COR-L47 (cell line): Measurements from ENCODE around the gene ANKS6.

Experiments
- DNase-seq: peaks from one replicate; lab custom pipeline; 2025; lab: John Stamatoyannopoulos, UW

ANKS6 gene

DNA sequence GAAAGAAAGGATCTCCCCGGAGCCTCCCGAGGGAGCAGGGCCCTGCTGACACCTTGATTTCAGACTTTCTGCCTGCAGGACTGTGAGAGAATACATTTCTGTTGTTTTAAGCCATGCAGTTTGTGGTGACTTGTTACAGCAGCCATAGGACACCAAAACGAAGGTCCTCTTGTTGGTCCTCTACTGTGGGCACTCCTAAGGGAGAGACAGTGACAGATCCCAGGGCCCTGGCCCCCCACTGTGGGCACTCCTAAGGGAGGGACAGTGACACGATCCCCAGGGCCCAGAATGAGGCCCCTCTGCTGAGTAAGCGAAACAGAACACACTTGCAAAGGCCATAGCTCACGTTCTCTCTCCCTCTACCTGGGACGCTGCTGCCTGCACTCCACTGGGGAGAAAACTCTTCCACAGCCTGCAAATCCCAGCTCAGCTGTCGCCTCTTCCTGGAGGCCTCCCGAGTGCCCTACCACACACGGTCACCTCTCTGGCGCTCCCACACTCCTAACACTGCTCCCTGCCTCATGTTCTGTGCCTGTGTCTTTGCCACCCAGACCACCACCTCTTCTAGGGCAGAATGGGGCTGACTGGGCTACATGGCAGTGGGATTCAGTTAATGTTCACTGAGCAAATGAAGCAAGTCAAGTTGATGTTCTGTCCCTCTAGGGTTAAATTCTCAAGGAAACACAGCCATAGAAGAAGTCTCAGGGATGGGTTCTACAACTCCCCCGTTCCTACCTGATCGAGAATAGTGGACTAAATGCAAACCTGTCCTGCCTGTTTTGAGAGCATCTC is 23.8 kb downstream of the ANKS6 start:
- DNase-seq: no peak

DNA sequence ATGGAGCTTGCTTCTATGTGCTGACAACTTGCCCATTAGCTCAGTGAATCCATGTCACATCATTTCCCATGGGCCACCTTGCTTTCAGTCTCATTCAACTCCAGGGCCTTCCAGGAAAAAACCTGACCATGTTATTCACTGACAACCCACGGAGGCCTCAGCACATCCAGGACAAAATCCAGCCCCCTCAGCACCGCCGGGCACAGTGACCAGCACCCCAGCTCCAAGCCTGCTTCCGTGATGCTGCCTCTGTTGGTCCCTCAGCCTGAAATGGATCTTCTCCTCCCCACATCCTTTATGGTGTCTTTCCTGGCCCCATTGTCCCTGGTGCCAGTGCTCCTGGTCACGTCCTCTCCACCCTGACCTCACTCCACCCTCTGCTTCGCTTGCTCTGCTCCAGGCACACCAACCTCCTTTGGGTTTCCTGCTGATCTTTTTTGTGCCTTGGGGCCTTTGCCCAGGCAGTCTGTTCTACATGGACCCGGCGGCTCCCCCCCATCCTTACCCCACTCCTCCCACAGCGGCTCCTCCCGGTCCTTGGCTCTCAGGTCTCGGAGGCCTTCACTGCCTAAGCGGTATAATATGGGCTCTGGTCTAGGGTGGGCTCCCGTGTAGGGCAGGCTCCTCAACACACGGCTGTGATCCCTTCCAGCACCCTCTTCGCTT is 25.0 kb downstream of the ANKS6 start:
- no peak for DNase-seq

DNA sequence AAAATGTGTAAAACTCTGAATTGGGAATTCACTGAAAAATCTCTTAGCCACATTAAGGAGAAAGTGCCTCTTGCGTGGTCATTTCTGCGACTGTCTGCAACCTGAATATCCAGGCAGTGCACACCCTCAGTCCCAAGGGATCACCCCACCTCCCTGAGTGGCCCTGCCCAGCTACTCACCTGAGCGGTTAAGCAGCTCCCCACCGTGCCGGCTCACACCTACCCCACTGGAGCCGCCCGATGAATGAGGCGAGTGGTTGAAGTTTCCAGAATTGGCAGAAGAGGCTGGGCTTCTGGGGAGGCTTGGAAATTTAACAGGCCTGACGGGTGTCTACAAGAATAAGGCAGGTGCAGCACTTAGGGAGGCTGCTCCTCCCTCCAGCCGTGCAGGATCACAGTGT is 25.6 kb downstream of the ANKS6 start:
- DNase-seq: no peak

DNA sequence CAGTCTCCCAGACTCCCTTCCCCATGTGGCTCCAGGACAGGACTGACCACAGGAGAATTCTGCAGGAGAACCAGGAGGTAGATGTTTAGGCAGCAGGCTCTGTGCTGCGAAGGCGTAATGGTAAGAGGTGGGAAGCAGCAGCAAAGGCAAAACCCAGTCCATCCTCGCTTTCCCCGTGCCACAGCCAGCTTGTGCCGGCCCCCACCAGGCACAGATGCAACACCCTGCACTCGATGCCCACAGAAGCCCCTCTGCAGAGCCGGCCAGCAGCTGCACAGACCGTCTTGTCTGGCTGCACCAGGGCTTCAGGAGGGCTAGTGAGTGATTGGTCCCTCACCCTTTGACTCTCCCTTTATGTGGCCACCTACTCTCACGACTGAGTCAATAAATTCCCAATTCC is 28.0 kb downstream of the ANKS6 start:
- DNase-seq: no peak

DNA sequence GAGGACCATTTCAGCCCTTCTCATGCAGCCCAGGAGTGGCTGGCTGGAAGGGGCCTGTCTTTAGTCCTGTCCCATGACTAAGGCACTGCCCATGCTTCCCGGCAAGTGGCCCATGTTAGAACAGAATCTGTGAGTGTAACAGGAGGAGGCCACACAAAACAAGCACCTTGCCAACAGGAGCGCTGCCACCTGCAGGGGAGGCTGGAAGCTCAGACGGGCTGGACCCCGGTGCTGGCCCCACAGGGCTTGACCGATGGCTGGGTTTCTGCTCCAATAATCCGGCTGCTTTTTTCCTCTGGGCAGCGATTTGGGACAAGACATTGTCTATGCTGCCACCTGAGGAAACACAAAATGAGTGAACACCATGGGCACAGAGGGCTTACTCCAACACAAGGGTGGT is 28.4 kb downstream of the ANKS6 start:
- DNase-seq: no peak

DNA sequence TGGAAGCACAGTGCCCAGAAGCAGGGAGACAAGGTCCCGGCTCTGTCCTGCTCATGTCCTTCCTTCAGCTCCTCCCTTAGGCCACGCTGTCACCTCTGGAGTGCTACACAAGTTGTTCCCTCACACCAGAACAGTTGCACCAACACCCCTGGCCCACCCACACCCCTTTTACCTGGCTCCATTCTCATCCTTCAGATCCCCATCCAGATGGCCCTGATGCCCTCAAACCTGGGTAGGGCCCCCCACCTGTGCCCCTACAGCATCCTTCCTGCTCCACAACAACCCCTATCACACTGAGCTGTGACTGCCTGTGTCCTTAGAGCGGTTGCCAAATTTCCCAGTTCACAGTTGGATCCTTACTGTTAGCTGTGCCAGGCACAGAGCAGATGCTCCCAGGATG is 29.2 kb downstream of the ANKS6 start:
- no peak for DNase-seq

DNA sequence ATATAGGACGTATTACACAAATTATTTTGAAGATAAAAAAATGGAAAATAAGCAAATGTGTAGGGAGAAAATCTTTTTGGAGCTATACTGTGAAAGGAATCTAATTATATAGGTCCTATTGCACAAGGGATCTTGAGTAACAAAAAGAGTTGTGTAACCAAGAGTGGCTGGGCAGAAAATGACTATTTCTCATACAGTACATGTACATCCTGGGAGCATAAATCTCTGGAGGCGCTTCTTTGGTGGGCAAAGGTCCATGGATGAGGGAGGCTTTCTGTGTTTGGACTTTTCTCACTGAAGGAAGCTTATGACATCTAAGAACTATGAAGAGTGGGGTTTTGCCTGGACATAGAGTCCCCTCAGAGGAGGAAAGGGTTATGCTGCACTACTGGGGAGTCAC is 29.8 kb downstream of the ANKS6 start:
- no peak for DNase-seq

DNA sequence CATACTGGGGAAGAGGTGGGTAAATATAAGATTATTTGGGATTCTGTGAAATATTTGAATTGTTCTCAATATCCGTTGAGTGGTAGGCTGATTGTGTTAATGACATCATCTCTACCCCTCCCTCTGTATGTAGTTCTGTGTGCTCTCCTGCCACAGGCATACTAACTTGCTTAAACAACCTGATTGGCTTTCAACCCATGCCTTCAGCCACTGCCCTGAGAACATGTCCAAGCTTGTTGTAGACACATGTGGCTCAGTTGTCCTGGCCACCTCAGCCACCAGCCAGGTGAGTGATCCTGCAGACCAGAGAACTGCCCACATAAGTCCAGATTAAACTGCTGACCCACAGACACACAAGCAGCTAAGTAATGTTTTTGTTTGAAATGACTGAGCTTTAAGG is 31.1 kb downstream of the ANKS6 start:
- DNase-seq: no peak

DNA sequence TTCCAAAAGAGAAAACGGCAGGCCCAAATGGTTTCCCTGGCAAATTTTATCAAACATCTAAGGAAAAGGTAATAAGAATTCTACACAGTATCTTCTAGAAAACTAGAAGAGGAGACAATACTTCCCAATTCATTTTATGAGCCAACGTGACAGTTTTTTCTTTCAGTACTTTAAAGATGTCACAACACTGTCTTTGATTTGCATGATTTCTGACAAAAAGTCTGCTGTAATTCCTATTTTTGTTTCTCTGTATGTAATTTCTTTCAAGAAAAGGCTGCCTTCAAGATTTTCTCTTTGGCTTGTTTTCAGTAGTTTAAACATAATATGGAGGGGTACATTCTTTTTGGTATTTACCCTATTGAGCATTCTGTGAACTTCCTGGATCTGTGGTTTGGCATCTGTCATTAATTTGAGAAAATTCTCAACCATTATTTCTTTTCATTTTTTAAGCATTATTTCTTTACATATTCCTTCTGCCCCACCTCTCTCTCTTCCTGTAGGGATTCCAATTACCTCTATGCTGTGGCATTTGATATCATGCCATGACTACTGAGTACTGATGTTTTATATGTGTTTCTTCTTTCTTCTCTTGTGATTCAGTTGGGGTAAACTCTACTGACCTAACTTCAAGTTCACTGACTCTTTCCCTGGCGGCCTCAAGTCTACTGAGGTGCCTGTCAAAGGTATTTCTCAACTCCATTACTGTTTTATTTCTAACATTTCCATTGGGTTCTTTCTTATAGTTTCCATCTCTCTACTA is 32.2 kb downstream of the ANKS6 start:
- no peak for DNase-seq

DNA sequence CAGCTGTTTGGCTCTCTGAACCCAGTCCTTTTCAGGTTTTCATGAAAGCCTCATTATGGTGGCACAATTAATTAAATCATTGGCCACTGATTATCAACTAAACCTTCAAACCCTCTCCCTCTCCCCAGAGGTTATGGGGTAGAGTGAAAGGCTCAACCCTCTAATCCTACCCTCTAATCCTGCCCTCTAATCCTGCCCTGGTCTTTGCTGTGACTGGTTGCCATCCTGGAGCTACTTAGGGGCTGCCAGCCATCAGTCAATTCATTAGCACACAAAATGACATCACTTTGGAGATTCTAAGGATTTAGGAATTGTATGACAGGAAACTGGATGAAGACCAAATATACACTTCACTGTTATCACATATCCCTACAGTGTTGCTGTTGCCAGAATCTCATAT is 36.1 kb downstream of the ANKS6 start:
- no peak for DNase-seq

DNA sequence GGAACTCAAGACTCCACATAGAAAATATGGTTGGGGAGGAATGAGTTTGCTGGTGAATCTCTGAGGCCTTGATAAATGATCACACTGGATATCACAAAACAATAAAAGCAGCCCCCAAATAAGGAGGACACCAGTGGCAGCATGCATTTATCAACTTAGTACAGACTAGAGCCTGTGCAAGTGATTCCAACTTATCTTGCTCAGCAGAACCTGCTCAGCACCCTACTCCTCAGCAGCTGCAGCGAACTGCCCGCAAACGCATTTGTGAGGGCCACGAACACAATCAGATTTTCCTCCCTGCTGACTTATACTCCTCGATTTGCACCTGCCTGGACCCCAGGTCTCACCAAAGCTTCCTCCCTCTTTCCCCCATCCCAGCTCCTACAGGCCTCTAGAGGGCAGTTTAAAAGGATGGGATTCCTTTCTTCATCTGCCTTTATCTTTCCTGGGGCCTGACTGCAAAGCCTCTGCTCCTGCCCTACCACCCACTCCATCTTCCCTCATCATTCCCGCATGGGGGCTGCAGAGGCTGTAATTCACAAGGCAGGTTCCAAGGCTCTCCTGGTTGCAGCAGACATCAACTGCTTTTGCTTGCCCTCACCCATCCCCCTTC is 41.2 kb downstream of the ANKS6 start:
- DNase-seq: no peak

DNA sequence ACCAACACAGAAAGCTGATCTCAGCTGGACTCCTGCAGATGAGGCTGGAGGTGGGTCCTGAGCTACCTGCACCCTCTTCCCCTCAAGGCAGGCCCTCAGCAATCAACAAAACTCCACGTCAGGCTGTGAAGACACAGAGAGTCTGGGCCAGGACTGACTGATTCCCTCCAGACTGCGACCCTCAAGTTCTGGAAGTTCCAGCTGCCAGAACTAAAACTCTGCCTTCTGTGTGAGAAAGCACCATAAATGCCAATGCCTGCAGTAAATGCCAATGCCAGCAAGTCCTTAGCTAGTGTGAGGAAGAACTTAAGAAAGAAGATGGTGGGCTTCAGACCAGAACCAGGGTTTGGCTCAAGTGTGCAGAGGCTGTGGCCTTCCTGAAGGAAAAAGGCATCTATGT is 45.1 kb downstream of the ANKS6 start:
- DNase-seq: no peak

DNA sequence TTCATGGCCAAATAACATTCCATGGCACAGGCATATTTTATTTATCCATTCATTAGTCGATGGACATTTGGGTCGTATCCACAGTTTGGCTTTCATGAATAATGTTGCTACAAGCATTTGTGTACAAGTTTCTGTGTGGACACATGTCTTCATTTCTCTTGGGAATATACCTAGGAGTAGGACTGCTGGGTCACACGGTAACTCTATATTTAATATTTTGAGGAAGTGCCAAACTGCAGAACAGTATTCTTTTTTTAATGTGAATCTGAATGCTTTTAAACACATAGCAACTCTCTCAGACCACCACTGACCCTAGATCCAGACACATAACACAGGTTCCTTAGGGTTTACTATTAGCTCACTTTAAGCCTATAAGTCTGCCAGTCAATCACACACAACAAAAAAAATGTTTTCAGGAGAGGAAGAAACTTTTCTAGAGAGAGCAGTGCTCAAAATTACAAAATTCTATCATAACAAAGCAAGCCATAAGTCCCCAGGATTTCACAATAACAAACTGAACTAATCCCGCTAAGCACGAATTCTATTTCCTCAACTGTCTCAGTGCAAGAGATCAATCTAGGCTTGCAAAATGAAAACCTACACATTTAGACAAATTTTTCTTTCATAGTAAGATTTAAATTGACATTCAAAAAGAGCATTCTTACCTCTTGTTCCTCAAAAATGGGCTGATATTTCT is 45.8 kb downstream of the ANKS6 start:
- DNase-seq: no peak

DNA sequence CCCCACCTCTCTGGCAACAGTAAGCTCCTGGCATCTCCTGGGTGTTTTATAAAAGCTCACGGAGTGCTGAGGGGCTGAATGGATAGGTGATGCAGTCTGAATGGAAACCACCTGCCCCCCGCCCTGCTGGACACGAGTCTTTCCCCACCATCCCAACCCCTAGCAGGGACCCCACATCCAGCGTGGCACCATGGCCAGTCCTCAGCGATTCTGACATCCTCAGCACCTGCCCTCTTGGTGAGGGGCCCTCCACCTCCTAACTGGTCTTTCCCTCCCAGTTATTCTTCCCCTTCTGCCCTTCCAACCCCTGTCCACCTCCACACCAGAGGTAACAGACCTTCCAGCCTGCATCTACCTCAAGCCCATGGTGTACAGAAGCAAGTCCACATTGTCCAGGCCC is 48.9 kb downstream of the ANKS6 start:
- no peak for DNase-seq

DNA sequence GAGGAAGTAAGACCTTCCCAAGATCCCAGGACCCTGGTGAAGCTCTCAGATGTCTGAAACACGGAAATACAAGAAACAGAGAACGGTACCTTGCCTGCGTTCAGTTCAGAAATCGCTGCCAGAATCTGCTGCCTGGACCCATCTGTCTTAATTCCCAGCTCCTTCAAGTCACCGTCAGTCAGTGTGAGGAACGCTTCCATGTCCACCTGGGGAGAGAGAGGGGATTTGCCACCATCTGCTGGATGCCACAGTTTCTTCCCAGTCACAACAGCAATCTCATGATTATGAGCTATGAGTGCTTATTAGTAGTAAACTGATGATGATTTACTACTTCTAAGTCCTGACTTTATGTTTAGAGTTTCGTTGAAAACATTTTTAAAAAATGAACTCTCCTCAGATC is 50.9 kb downstream of the ANKS6 start:
- no peak for DNase-seq

DNA sequence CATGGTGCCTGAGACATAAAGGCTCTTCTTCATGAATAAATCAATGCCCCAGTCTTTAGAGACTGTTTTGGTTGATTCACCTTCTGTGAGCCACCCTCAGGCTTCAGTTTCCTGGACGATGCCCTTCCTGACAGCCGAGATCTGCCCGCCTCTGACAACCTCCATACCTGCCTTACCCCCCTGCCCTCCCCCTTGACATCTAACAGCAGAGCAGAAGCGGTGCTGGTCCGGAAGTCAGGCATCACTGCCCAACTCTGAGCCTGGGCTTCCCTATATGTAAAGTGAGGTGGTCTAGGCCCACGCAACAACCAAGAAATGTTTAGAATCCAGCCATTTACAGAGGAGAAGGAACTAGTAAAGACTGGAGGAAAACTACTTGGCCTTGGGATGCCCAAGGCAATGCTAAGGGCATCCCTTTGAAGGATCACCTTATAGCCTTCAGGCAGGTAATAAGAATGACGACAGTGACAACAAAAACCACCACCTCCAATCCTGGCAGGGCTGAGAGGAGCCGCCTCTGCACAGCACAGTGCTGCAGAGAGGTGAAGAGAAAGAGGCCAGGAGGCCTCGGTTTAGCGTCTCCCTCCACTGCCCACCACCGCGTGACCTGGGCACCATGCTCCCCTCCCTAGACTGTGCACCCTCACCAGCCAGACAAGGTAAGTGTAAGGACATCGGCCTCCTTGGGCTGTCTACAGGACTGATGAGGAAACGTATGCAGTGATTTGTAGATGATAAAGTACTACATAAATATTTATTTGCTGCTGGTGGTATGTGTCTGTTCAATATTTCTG is 52.3 kb downstream of the ANKS6 start:
- no peak for DNase-seq

DNA sequence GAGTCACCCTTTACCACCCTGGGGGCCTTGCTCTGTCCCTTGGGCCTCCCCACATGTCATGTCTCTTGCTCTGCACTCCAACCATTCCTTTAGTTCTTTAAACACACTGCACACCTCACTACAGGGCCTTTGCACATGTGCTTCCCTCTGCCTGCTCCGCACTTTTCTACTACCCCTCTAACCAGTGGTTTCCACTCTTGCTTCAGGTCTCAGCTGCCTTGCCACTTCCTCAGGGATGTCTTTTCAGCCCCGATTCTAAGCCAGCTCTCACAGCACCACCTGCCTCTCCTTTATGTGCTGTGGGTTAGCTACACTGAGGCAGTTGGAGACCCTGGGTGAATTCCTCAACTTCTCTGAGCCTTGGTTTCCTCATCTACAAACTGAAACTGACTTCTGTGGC is 53.0 kb downstream of the ANKS6 start:
- no peak for DNase-seq

DNA sequence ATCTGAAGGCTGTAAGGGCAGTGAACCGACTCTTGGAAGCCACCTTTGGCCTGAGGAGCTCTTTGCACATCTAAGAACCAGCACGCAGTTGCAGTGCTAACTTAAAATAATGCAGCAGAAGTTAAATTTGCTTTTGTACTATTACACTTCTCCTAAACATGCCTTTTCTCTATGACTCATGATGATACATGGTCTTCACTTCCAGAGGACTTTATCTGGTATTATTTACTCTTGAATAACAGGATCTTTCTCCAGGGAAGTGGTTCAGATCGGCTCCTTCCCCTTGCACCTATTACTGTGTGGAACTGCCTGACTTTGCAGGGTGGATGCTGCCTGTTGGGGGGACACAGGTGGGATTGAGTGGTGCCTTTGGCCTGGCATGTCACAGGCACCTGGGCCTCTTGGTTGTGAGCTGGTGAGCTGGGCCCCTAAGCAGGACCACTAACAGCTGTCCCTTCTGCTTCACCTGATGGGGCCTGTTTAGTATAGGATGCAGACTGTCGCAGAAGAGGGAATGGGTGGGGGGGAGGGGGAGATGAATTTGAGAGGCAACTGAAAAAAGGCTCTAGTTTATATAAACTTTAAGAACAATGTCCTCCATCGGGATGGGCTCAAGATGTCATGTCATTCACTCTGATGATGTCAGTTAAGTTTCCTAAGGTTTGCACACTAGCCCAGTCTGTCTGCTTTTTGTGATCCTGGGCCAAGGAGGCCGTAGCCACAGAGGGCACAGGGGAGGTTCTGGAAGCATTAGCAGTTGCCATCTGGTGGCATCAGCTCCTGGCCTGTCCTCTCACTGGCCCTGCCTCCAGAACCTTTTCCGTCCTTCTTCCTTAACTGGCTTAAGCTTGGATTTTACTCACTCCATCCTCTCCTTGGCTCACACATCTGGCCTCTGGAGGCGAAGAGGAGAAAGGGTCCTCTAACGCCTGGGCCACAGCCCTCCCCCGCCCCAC is 53.8 kb downstream of the ANKS6 start:
- DNase-seq: no peak

DNA sequence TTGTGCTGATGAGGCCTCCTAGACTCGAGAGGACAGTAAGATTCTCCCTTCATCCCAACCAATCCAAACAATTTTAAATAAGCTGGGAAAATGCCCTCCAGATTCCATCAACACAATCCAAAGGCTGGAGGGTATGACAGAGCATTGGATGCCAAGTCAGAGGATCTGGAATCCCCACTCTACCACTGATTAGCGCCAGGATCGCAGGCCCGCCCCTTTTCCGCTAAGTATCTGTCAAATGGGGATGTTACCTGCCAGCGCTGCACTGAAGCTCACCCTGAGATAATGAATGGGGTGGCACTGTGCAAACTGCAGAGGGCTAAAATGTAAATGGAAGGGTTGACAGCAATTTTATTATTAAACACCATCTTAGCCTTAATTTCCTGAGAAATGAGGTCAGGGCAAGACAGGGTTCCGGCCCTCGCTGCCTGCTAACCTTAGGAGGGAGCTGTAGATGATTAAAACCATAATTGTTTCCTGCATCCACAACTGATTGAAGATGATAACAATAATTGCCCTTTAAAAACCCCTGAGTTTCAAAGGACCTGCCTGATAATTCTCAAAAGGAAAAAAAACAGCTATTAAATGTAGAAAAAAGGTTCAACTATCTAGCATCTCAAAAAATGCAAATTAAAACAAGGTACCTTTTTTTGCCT is 56.0 kb downstream of the ANKS6 start:
- no peak for DNase-seq

DNA sequence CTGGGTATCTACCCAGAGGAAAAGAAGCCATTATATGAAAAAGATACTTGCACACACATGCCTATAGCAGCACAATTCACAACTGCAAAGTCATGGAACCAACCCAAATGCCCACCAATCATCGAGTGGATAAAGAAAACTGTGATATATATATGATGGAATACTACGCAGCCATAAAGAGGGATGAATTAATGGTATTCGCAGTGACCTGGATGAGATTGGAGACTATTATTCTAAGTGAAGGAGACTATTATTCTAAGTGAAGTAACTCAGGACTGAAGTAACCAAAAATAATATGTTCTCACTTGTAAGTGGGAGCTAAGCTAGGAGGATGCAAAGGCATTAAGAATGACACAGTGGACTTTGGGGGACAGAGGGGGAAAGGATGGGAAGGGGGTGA is 57.6 kb downstream of the ANKS6 start:
- DNase-seq: no peak
